Activated T-cell treated with anti-CD3 and anti-CD28 coated beads for 24 hours (primary cell): Measurements from ENCODE around the gene ACOX3.

ENCODE experiments used
- DNase-seq: peaks from one replicate; pipeline ENCODE4 v3.0.0-alpha.2; 2020; ENCODE audit warnings: low read depth

ACOX3 gene

DNA sequence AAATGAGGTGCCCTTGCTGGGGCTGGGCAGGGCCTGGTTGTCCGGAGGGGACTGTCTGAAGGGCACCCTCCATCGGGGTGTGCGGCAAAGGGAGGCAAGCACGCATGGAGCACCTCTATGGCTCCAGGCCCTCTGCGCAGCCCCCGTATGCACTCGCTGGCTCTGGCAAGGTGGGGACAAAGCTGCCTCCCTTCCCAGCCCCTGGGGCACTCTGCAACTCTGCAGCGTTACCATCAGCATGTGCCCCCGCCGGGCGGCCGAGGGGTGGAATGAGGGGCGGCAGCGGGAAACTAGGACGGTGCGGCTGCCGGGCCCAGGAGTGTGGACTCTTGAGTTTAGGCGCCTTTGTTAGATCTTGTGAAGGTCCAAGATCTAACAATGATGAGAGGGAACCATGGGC, 26.5 kb upstream of the ACOX3 start:
- no peak for DNase-seq

DNA sequence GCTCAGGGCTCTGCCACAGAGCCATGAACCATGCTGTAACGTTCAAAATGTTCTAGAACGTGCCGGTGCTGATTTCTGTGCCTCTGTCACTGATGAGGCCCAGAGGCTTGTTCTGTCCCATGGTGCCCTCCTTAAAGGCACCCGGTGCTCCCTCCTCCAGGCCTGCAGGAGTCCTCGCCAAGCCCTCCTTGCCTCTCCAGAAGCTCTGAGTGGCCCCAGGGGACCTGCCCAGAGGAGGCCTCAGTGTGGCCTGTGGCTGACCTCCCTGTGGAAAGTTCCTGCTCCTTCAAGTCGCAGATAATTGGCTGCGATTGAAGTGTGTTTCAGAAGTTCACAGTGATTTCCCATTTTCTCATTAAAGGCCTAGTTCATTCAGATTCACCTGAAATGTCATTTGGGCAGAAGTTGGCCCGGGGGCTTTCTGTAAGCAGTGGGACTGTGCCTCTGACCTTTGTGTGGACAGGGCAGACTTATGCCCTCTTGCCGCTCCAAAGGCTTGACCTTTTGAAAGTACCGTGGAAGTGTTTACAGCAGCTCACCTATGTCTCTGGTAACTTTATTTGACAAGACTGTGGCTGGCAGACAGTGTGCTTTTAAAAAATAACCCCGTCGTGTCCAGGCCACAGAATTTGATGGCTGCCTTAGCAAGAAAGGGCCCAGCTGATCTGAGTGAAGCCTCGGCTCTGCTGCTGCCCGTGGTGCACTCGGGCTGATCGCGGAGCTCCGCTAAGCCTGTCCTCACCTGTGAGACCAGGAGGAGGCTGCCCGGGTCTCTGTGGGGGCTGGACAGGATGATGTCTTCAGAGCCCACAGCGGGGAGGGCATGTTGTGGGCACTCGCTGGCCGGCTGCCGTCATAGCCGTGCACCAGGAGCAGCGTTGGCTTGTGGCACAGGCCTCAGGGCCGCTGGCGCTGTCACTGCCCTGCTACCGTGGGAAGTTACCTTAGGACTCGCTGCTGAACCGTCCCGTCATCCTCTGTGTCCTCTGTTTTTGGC, 25.4 kb upstream of the ACOX3 start:
- no peak for DNase-seq

DNA sequence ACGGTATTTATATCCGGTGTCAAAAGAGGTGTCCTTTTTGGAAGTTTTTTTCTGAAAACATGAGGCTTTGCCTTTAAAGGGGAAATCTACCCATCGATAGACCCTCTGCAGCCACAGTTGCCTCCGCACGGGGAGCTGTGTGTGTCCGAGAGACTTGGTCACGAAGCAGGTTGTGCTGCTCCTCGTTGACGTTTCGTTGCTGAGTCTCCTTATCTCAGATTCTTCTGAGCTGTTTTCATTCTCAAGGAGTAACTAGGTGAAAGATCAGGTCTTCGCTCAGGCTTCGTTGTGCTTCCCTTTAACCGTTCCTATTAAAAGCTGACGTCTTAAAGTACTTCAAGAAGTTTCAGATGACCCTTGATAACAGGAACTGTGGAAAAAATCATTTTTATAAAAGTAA, 23.9 kb upstream of the ACOX3 start:
- no peak for DNase-seq

DNA sequence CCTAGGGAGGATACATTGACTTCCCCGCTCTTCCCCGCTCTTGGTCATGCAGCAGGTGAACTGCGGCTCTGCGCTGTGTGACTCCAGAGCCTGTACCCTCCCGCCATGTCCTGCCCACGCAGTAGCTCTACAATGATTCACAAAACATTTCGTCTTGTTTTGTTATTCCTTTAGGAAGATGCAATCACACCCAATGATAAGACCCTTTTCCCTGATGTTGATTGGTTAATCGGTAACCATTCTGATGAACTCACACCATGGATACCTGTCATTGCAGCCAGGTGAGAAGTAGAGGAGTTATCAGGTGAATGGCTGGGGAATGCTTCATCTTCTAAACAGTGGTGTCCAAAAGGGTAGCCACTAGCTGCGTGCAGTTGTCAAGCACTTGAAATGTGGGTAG, 23.3 kb upstream of the ACOX3 start:
- DNase-seq: no peak

DNA sequence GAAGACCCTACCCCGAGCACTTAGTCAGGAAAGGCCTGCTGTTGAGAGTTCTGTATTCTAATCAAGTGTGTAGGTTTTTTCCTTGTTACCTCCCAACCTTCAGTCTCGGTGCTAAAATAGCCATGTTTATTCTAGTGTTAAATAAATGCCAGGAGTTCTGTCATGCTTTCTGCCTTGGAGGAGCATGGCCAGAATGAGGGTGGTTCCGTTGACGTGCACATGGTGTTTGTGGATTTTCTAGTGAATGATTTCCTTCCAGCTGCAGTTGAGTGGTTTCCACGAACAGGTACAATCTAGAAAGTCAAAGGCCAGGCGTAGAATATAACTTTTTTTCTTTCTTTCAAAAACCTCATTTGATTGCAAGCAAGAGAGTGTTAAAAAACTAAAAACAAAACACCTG, 21.1 kb upstream of the ACOX3 start:
- DNase-seq: no peak

DNA sequence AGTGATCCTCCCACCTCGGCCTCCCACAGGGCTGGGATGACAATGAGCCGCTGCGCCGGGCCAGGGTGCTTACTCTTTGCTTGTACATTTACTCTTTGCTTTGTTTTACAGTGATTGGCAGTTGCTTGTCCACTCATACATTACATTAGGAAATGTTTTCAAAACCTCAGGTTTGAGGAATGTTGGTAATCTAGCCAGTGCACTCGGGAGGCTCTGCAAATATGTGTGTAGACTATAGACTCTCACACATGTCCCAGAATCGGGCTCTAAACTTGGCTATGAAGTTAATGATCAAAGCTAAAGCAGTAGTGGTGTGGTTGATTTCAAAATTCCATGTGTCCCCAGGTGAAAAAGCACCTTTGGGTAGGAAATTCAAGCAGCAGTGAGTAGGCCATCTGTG, 20.6 kb upstream of the ACOX3 start:
- DNase-seq: no peak

DNA sequence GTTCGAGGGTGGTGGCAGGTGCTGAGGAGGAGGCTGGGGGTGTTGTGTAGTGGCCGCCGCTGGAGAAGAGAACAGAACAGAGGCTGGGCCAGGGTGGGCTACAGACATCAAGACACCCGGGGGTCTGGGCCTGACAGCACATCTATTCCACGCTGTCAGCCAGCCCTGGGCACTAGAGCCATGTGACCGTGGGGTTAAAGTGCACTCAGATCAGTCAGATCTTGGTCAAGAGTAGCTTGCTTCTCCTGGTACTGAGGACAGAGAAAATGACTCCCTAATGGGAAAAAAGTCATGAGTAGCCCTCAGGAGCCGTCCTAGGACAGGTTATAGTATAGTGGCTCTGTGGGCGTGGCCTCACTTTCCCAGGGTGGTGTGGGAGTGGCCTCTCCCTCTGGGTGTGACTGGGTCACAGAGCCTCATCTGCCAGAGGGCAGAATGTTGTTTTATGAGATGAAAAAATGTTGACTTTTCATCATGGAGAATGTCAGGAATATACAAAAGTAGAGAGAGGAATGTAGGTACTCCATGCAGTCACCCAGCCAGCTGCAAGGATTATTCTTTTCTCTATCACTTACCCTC, 19.4 kb upstream of the ACOX3 start:
- no peak for DNase-seq

DNA sequence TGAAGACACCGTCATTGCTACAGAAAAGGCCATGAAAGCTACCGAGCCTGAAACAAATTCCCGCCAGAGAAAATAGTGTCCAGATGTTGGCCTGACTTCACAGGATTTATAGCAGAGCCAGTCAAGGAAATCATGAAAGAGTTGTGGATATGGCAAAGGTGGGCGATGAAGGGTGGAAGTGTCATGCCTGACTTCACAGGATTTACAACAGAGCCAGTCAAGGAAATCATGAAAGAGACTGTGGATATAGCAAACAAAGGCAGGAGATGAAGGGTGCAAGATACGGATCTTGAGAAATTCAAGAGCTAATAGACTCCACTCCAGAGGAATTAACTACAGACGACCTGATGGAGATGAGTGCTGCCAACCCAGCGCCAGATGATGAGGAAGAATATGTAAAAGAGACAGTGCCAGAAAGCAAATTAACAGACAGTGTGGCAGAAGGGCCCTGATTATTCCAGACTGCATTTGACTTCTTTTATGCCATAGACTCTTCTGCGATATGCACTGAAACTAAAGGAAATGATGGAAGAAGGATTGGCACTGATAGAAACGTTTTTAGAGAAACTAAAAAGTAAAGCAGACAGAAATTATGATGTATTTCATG, 17.2 kb upstream of the ACOX3 start:
- no peak for DNase-seq

DNA sequence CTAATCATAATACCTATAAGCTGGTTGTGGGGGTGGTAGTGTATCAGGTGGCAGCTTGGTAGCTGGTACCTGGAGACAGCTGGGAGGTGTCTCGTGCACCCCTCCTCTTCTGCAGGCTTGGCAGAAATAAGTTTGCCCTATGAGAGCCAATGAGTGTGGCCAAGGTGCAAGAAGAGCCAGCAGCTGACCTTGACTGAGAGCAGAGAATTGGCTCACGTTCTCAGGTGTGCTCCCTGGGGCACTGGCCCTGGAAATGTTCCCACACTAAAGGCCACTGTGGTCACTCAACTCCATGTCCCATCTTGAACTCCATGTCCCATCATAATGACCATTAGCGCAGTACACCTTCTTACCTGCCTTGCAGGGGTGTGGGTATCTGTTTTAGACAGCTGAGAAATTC, 13.4 kb upstream of the ACOX3 start:
- DNase-seq: no peak

DNA sequence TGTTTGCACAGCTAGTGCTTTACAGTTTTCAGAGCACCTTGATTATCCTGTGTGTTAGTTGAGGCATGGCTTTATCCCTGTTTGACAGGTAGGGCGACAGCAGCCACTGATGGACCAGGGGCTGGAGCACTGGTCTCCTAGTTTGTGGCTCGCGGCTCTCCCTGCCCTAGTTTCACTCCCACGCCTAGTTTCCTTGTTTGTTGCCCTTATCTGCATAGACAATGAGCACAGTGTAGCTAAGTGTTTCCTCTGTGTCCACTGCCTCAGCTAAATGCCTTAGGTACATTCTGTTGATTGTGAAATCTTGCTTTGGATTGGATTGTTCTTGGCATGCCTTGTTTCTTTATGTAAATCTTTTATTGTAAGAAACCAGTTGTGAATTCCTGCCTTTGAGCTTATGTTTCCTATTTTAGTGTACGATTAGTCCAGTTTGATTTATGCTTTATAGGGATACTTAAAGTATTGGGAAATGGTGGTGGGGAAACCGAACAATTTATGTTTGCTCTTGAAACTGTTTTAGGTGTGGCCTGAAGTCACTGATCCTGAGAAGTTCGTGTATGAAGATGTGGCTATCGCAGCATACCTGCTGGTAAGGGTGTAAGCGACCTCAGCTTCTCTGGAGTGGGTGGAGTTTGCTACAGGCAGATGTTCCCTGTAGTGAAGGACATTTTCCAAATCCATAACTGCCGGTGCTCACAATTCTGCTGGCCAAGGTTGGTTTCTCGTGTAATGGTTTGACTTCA, 11.1 kb upstream of the ACOX3 start:
- DNase-seq: no peak

DNA sequence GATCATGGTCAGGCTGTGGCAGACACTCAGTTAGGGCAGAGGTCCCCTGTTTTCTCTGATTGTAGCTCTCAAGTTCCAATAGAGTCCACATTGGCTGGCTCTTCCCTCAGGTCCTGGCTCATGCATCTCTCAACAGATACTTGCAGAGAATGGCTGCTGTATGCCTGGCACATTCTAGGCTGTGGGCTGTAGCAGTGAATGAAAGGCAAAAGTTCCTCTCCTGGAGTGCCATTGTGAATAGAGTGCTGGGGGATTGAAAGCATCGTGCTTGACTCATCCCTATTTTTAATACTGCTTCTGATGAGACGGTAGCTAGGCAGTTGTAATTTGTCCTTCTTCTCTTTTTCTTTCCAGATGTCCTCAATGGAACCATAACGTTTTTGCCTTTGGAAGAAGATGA, 5.6 kb upstream of the ACOX3 start:
- DNase-seq: no peak

DNA sequence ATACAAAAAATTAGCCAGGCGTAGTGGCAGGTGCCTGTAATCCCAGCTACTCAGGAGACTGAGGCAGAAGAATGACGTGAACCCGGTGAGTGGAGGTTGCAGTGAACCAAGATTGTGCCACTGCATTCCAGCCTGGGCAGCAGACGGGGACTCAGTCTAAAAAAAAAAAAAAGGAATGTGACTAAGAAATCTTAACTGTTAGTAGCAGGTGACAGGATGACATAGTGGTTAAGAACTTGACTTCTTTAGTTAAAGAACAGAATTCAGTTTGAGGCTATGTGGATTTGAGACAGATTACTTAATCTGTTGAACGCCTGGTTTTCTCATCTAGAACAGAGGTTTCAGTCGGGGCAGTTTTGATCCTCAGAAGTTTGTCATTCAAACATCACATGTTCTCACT, 3.3 kb upstream of the ACOX3 start:
- no peak for DNase-seq

DNA sequence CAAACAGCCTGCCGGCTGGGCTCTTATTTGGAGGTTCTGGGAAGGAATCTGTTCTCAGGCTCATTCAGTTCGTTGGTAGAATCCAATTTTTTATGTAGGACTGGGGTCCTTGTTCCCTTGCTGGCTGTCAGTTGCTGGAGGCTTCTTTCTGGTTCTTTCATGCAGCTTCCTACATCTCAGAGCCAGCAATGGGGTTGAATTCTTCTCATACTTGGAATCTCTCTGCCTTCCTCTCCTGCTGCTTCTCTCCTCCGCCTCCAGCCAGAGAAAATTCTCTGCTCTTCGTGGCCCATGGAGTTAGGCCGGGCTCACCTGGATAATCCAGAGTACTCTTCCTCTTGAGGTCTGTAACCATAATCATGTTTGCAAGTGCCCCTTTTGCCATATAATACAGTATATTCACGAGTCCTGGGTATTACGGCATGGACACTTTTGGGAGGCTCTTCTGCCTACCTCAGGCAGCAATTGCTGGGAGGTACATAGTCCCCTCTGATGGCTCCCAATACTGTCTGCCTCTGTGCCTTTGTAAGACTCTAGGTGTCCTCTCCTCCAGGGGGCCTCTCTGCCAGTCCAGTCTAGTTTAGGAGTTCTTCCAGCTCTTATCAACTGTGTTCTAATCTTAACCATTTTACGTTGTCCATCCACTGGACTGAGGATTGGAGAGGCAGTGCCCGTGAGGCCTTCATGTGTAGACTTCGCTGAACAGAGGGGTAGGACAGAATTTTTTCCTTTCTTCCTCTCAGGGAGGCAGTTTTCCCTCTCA, 2.3 kb upstream of the ACOX3 start:
- DNase-seq: no peak

DNA sequence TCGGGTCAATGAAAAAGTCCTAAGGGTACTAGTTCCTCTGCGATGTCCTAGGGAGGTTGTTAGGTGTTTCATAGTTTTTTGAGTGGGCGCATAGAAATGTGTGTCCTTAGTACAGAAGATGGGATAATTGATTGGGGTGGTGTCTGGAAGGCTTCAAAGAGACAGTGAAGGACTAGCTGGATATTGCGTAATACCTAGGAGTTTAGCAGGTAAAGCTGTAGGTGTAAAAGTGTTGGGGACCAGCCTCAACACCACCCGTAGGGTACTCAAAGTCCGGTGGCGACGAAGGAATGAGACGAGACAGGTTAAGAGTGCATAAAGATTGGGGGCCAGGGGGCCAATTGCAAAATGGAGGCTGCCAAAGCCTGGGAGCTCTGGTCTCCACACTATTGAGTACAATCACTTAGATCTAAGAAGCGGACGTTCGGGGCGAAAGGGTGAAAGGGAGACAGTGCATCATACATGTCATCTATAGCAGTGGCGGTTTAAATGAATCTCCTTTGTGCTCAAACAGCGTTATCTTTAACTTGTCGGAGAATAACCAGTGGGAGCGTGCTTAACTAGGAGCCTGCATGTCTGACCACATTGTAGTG, 1.1 kb upstream of the ACOX3 start:
- DNase-seq: no peak

DNA sequence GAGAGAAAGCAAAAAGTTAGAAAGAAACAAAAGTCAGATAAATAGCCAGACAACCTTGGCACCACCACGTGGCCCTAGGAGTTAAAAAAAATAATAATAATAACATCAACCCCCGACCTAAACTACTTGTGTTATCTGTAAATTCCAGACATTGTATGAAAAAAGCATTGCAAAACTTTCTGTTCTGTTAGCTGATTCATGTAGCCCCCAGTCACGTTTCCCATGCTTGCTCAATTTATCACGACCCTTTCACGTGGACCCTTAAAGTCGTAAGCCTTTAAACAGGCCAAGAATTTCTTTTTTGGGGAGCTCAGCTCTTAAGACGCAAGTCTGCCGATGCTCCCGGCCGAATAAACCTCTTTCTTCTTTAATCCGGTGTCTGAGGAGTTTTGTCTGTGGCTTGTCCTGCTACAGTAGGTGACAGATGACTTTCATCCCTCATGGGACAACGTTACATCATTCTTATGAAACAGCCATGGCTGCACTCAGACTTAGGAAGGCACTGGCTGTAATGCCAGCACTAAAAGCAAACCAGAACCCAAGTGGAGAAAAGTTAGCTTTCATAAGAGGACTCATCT, 520 bp downstream of the ACOX3 start:
- no peak for DNase-seq

DNA sequence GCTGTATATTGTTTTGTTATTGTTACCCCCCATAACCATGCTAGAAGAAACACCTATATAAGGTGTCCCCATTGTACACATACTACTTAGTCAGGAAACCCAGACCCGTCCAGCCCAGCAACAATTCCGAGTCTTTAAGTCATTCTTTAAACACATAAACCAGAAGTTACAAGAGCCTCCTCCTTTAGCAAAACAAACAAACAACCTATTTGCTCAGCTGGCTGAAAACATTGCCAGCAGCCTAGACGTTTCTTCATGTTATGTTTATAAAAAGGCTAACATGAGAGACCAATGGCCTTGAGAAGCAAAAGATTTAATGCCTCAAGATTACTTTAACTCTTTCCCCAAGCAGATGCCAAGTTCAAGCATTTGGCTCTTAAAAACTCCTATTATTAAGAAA, 1.4 kb downstream of the ACOX3 start:
- DNase-seq: no peak

DNA sequence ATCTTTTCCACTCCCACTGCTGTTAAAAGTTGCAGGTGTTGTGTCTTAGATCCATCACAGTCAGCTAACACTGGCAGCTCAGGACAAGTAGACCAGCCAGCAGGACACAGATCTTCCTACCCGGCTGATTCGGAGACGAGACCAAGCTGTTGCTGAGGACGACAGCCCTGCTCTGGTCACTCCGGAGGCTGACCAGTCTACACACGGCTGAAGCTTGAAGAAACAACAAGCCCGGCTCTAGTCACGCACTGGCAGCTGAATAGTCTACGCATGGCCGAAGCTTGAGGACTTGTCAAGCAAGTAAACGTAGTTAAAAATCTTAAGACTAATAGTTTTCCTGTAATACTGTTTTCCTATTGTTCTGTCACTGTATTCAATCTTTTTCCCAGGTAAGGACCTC, 1.8 kb downstream of the ACOX3 start:
- no peak for DNase-seq

DNA sequence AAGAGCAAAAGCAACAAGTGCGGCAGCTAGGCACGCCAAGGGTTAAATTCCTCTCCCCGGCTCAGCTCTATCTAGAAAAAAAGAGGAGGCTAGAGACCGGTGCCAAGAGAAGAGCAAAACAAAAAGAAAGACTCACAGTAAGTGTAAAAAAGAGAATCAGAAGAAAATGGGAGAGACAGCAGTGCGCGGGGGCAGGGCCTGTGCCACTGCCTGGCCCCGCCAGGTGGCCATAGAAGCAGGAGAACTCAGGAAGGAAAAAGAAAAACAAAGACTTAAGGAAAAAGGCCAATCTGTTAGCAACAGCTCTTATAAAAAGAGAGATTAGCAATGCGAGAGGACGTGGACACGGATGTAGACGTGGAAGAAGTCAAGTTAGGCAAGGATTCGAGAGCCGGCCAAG, 3.2 kb downstream of the ACOX3 start:
- DNase-seq: no peak

DNA sequence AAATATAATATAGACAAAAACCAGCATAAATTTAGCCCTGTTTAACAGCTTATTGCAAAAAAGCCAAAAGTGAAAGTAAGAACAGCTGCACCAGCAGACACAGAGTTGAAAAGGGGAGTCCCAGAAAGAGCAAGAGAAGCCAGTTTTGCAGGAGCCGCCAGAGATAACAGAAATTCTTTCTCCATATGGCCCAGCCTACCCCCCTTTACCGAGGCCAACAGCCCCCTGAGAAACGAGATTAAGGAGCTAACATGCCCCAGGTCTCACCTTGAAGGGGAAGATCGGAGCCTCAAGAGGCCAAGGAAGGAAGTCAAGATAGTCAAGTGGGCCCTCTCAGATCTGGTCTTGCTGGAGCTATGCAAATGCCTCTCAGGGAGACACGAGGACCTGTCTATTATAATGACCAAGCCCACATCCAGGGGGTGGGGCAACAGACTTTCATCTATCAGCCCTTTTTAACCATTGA, 4.8 kb downstream of the ACOX3 start:
- DNase-seq: no peak

DNA sequence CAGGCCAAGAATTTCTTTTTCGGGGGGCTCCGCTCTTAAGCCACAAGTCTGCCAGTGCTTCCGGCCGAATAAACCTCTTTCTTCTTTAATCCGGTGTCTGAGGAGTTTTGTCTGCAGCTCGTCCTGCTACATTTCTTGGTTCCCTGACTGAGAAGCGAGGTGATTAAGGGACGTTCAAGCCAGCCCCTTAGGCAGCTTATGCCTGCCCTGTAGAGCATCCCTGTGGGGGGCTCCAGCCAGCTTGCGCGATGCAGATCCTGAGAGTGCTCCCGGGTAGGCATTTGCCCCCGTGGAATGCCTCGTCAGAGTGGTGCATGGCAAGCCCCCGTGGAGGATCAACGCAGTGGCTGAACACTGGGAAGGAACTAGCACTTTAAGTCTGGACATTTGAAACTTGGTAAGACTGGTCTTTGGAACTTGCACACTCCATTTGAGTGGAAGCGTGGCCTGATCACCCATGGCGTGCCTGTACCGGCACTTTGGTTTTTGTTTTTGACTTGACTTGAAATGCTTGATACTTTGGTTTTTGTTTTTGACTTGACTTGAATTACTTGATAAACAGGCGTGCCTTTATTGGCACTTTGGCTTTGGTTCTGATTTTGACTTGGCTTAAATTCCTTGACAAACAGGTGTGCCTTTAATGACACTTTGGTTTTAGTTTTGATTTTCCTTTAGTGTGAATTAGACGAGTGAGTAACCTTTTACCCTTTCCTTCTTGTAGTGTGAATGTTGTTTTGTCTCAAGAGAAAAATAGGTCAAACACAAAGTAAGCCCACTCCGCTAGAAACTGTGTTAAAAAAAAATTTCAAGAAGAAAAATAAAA, 6.1 kb downstream of the ACOX3 start:
- no peak for DNase-seq
